ENCODE results near the gene KIR3DL1.
"Not testable (repeated sequence)": the region's sequence is repeated elsewhere in the genome, so short reads cannot be mapped to it uniquely, and the experiment has no call there.

KIR3DL1 gene

GRCh38 chr19:54816251-54816650, at the start of gene KIR3DL1:
Gene KIR3DL1 (plus strand): TSS chr19:54816468.
- not testable (repeated sequence) for H3K4me3 ChIP-seq; H3K27ac ChIP-seq; DNase-seq (ENCODE audit: low spot score)

- not testable (repeated sequence) for H3K27ac ChIP-seq, H3K4me3 ChIP-seq
Observed at GRCh38 chr19:54769646-54770045, 46.6 kb upstream of the KIR3DL1 start, which contains the start of gene KIR2DL1. Gene KIR2DL1 (plus strand): TSS chr19:54769793. CDS start chr19:54769851, 58 bp downstream.

GRCh38 chr19:54770511-54770910, 45.8 kb upstream of the KIR3DL1 start:
- H3K27ac ChIP-seq; DNase-seq (ENCODE audit: low spot score); H3K4me3 ChIP-seq: not testable (repeated sequence)

More at GRCh38 chr19:54769646-54770045, 46.6 kb upstream of the KIR3DL1 start, which contains the start of gene KIR2DL1:
- DNase-seq (ENCODE audit: low spot score) = not testable (repeated sequence)

GRCh38 chr19:54771018-54771960, 45.0 kb upstream of the KIR3DL1 start:
- H3K27ac ChIP-seq; H3K4me3 ChIP-seq; DNase-seq (ENCODE audit: low spot score): not testable (repeated sequence)

- H3K4me3 ChIP-seq; DNase-seq (ENCODE audit: low spot score); H3K27ac ChIP-seq: not testable (repeated sequence)
Observed at GRCh38 chr19:54772666-54773065, 43.6 kb upstream of the KIR3DL1 start.

- not testable (repeated sequence) for H3K4me3 ChIP-seq; DNase-seq (ENCODE audit: low spot score); H3K27ac ChIP-seq
Observed at GRCh38 chr19:54775095-54775815, 41.0 kb upstream of the KIR3DL1 start.

- not testable (repeated sequence) for DNase-seq (ENCODE audit: low spot score)
Observed at GRCh38 chr19:54775830-54776229, 40.4 kb upstream of the KIR3DL1 start.

GRCh38 chr19:54777851-54778250, 38.4 kb upstream of the KIR3DL1 start:
- not testable (repeated sequence) for H3K4me3 ChIP-seq; DNase-seq (ENCODE audit: low spot score); H3K27ac ChIP-seq

More at GRCh38 chr19:54775830-54776229, 40.4 kb upstream of the KIR3DL1 start:
- not testable (repeated sequence) for H3K4me3 ChIP-seq, H3K27ac ChIP-seq

- not testable (repeated sequence) for DNase-seq (ENCODE audit: low spot score); H3K4me3 ChIP-seq; H3K27ac ChIP-seq
Observed at GRCh38 chr19:54778896-54779295, 37.4 kb upstream of the KIR3DL1 start.

- not testable (repeated sequence) for H3K27ac ChIP-seq; DNase-seq (ENCODE audit: low spot score); H3K4me3 ChIP-seq
Observed at GRCh38 chr19:54782916-54783315, 33.4 kb upstream of the KIR3DL1 start.

- not testable (repeated sequence) for H3K27ac ChIP-seq; DNase-seq (ENCODE audit: low spot score)
Observed at GRCh38 chr19:54786091-54786723, 30.1 kb upstream of the KIR3DL1 start.

GRCh38 chr19:54788154-54788553, 28.1 kb upstream of the KIR3DL1 start:
- not testable (repeated sequence) for H3K4me3 ChIP-seq; DNase-seq (ENCODE audit: low spot score); H3K27ac ChIP-seq

More at GRCh38 chr19:54786091-54786723, 30.1 kb upstream of the KIR3DL1 start:
- H3K4me3 ChIP-seq = not testable (repeated sequence)

- no peak for TF ChIP-seq CTCF (IDR thresholded peaks at IDR 0.05)
- no peak for DNase-seq (ENCODE audit: low spot score)
- Histone ChIP-seq H3K27ac (no peak overlapping the region), H3K4me3 (no peak overlapping the region)
Observed at GRCh38 chr19:54790711-54791110, 25.6 kb upstream of the KIR3DL1 start.
